ENCODE results near the gene SPTBN4. TPM values are rescaled to one million over a fixed set of nuclear protein-coding genes. Genes with fewer than 3 reads are reported as not detected.
A peak's percentile ranks its signal among the peaks of the same experiment; 100 is the strongest.

SPTBN4 gene
- total RNA-seq, 1 donor from 2014 or later, result 3.4 TPM

DNA sequence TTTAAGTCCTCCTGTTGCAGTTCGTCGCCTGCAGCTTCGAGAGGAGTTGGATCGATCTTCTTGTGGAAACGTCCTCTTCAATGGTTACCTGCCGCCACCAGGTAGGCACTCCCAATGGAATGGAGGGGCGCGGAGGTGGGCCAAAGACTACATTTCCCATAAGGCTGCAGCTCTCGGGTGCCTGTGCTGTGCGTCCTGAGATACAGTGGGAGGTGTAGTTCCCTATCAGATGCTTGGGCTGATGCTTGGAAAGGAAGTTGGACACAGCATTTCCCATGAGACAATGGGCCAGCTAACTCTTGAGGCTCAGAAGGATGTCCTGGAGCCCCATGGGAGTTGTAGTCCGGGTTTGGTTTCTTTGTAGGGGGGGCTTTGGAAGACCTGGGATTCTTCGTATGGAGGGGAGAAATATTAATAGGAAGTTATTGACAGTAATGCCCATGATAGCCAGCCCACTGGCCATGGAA lies 111.7 kb downstream of the SPTBN4 start:
- Mint-ChIP-seq H3K4me1 (peaks cover 10% of the 10 kb centered on the region), H3K36me3 (peaks cover 14% of the 10 kb centered on the region), H3K27ac (no peak overlapping the region), H3K27me3 (ENCODE audit: low read depth) (no peaks in the 10 kb centered on the region), H3K4me3 (peak overlapping the region; percentile 80), H3K9me3 (no peaks in the 10 kb centered on the region)
- DNase-seq (ENCODE audit: low spot score in 2 of 2, unreplicated experiment in 2 of 2), result no peak
- no peak for TF ChIP-seq CTCF (IDR thresholded peaks at IDR 0.05; ENCODE audit: unreplicated experiment)

GRCh38 chr19:40580619-40581018 lies 113.8 kb downstream of the SPTBN4 start:
- no peak overlapping the region for H3K27ac Mint-ChIP-seq
- peaks cover 20% of the 10 kb centered on the region for H3K36me3 Mint-ChIP-seq
- DNase-seq (ENCODE audit: low spot score in 2 of 2, unreplicated experiment in 2 of 2), result no peak
- no peak overlapping the region for H3K4me3 Mint-ChIP-seq
- no peak for TF ChIP-seq CTCF (IDR thresholded peaks at IDR 0.05; ENCODE audit: unreplicated experiment)
- peaks cover 10% of the 10 kb centered on the region for H3K4me1 Mint-ChIP-seq
- no peaks in the 10 kb centered on the region for H3K9me3 Mint-ChIP-seq
- H3K27me3 Mint-ChIP-seq (ENCODE audit: low read depth), result no peaks in the 10 kb centered on the region

GRCh38 chr19:40581531-40581930 lies 114.7 kb downstream of the SPTBN4 start:
- no peaks in the 10 kb centered on the region for H3K9me3 Mint-ChIP-seq
- no peak for DNase-seq (ENCODE audit: low spot score in 2 of 2, unreplicated experiment in 2 of 2)
- peaks cover 5% of the 10 kb centered on the region for H3K4me1 Mint-ChIP-seq
- no peak overlapping the region for H3K4me3 Mint-ChIP-seq
- H3K27me3 Mint-ChIP-seq (ENCODE audit: low read depth), result no peaks in the 10 kb centered on the region
- no peak overlapping the region for H3K27ac Mint-ChIP-seq
- TF ChIP-seq CTCF (IDR thresholded peaks at IDR 0.05; ENCODE audit: unreplicated experiment), result no peak
- H3K36me3 Mint-ChIP-seq, result peaks cover 22% of the 10 kb centered on the region

DNA sequence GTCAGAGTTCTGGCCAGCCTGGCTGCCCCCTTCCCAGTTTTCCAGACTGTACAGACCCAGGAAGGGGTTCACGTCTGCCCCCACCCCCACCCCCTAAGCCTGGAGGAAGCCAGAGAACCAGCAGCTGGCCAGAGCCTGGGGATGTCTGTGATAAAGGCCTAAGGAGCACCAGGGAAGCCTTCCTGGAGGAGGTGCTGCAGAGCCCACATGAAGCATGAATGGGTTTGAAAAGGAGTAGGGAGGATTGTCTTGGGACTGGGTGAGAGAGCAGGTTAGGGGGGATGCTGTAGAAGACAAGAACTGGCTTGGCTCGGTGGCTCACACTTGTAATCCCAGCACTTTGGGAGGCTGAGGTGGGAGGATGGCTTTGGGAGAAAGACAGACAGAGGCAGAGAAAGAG lies 115.7 kb downstream of the SPTBN4 start:
- Mint-ChIP-seq H3K4me3 (no peak overlapping the region), H3K4me1 (peaks cover 3% of the 10 kb centered on the region), H3K27ac (no peak overlapping the region), H3K9me3 (no peaks in the 10 kb centered on the region), H3K36me3 (peaks cover 29% of the 10 kb centered on the region), H3K27me3 (ENCODE audit: low read depth) (no peaks in the 10 kb centered on the region)
- DNase-seq (ENCODE audit: low spot score in 2 of 2, unreplicated experiment in 2 of 2), result no peak
- no peak for TF ChIP-seq CTCF (IDR thresholded peaks at IDR 0.05; ENCODE audit: unreplicated experiment)

DNA sequence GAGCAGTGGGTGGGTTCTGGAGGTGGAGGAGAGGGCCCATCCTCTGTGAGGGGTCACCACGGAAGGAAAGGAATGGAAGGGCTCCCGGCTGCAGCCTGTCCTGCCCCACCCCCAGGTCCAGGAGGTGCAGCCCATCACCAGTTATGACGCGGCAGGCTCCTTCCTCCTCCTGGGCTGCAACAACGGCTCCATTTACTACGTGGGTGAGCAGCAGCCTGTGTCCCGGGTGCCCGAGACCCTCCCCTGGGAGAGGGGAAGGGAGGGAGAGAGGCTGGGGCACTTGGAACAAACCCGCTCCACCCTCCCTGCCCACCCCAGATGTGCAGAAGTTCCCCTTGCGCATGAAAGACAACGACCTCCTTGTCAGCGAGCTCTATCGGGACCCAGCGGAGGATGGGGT lies 116.5 kb downstream of the SPTBN4 start:
- TF ChIP-seq CTCF (IDR thresholded peaks at IDR 0.05; ENCODE audit: unreplicated experiment), result no peak
- Mint-ChIP-seq H3K27ac (no peak overlapping the region), H3K4me3 (no peak overlapping the region)

DNA sequence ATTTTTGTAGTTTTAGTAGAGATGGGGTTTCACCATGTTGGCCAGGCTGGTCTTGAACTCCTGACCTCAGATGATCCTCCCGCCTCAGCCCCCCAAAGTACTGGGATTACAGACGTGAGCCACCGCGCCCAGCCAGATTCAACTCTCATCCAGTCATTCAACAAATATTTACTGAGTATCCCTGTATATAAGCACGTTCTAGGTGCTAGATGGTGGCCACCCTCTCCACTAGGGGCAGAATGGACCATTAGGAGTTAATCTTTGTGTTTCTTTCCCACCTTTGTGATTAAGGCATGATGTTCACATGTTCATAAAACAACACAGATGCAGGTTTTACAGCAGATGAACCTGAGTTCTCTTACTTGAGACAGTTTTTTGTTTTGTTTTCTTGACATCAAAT lies 117.2 kb downstream of the SPTBN4 start:
- Mint-ChIP-seq H3K27me3 (ENCODE audit: low read depth) (no peaks in the 10 kb centered on the region), H3K9me3 (no peaks in the 10 kb centered on the region), H3K4me1 (peaks cover under 1% of the 10 kb centered on the region), H3K36me3 (peaks cover 32% of the 10 kb centered on the region), H3K27ac (no peak overlapping the region), H3K4me3 (no peak overlapping the region)
- TF ChIP-seq CTCF (IDR thresholded peaks at IDR 0.05; ENCODE audit: unreplicated experiment), result no peak
- no peak for DNase-seq (ENCODE audit: low spot score in 2 of 2, unreplicated experiment in 2 of 2)

More for the DNA sequence above, 116.5 kb downstream of the SPTBN4 start:
- Mint-ChIP-seq H3K36me3 (peaks cover 34% of the 10 kb centered on the region), H3K27me3 (ENCODE audit: low read depth) (no peaks in the 10 kb centered on the region), H3K4me1 (no peaks in the 10 kb centered on the region), H3K9me3 (no peaks in the 10 kb centered on the region)
- DNase-seq (ENCODE audit: low spot score in 2 of 2, unreplicated experiment in 2 of 2), result no peak

Measured in mesothelial cell of epicardium (in vitro differentiated cells).